Keratinocyte (primary cell): ENCODE measurements around the gene MPO. TPM values are rescaled to one million over a fixed set of nuclear protein-coding genes. Genes with fewer than 3 reads are reported as not detected.

ENCODE experiments used
- DNase-seq: peaks from one replicate; pipeline ENCODE4 v3.0.0-alpha.2; 2011; ENCODE audit warnings: low read depth, missing footprints, low spot score
- FAIRE-seq: peaks from 2 replicates; lab custom pipeline; 2011; peaks lifted over from hg19 to GRCh38; lab: Jason Lieb, UNC
- H2AFZ ChIP-seq: 2 replicates; pipeline ENCODE4 v1.6.0; 2012; ENCODE audit warnings: low read length, control low read depth, inconsistent platforms; ENCODE audit not compliant: control insufficient read depth
- H3K27ac ChIP-seq: 2 replicates; pipeline ENCODE4 v1.5.1; 2011; ENCODE audit warnings: low read length; ENCODE audit not compliant: control insufficient read depth, insufficient read depth
- H3K27me3 ChIP-seq: 3 replicates; pipeline ENCODE4 v1.6.0; 2011; ENCODE audit warnings: low read length; ENCODE audit not compliant: control insufficient read depth, insufficient read depth; ENCODE audit errors: extremely low read depth
- H3K36me3 ChIP-seq, 2 experiments: 2 replicates in 1 of 2; 3 replicates in 1 of 2; pipeline ENCODE4 v1.5.1; 2011; ENCODE audit warnings: low read length in 2 of 2, mild to moderate bottlenecking in 1 of 2; ENCODE audit not compliant: control insufficient read depth in 2 of 2, insufficient read depth in 2 of 2; ENCODE audit errors: extremely low read depth in 1 of 2
- H3K4me1 ChIP-seq: 3 replicates; pipeline ENCODE4 v1.5.1; 2011; ENCODE audit warnings: low read length; ENCODE audit not compliant: control insufficient read depth, insufficient read depth; ENCODE audit errors: extremely low read depth
- H3K4me2 ChIP-seq: 3 replicates; pipeline ENCODE4 v1.6.0; 2011; ENCODE audit warnings: low read depth, low read length; ENCODE audit not compliant: control insufficient read depth, insufficient read depth; ENCODE audit errors: extremely low read depth
- H3K4me3 ChIP-seq, 3 experiments: fragments of 200-600 bp in 1 of 3; sonication (generic) in 1 of 3; 2 replicates in 2 of 3; 3 replicates in 1 of 3; pipeline ENCODE4 v1.5.1; 2011 to 2016; ENCODE audit warnings: low read length in 3 of 3, mild to moderate bottlenecking in 3 of 3, control low read depth in 2 of 3, inconsistent platforms in 1 of 3, low read depth in 1 of 3, mixed read lengths in 1 of 3, mixed run types in 1 of 3, moderate library complexity in 1 of 3; ENCODE audit not compliant: control insufficient read depth in 2 of 3, insufficient read depth in 2 of 3; ENCODE audit errors: extremely low read depth in 1 of 3
- H3K79me2 ChIP-seq: 2 replicates; pipeline ENCODE4 v1.6.0; 2012; ENCODE audit warnings: low read length; ENCODE audit not compliant: control insufficient read depth, insufficient read depth
- H3K9ac ChIP-seq: 3 replicates; pipeline ENCODE4 v1.6.0; 2011; ENCODE audit warnings: low read length; ENCODE audit not compliant: control insufficient read depth, insufficient read depth; ENCODE audit errors: extremely low read depth
- H3K9me1 ChIP-seq: 3 replicates; pipeline ENCODE4 v1.6.0; 2011; ENCODE audit warnings: low read length; ENCODE audit not compliant: control insufficient read depth, insufficient read depth; ENCODE audit errors: extremely low read depth
- H3K9me3 ChIP-seq: 2 replicates; pipeline ENCODE4 v1.5.1; 2012; ENCODE audit warnings: low read depth, low read length; ENCODE audit not compliant: control insufficient read depth
- H4K20me1 ChIP-seq: 3 replicates; pipeline ENCODE4 v1.6.0; 2011; ENCODE audit warnings: low read length; ENCODE audit not compliant: control insufficient read depth, insufficient read depth; ENCODE audit errors: extremely low read depth
- CTCF ChIP-seq, 3 experiments: IDR thresholded peaks in 1 of 3; conservative IDR thresholded peaks in 1 of 3; optimal IDR thresholded peaks in 1 of 3; 2 replicates in 2 of 3; 3 replicates in 1 of 3; pipeline versions ENCODE3 to v1.5.1; 2011; ENCODE audit warnings: low read length in 3 of 3, mild to moderate bottlenecking in 3 of 3, moderate library complexity in 2 of 3, control low read depth in 1 of 3, inconsistent platforms in 1 of 3; ENCODE audit not compliant: insufficient read depth in 2 of 3; ENCODE audit errors: extremely low read depth in 1 of 3
- EZH2 ChIP-seq: IDR thresholded peaks from one replicate; pipeline ENCODE4 v1.6.1; 2012; ENCODE audit warnings: inconsistent platforms, mild to moderate bottlenecking, low read length, moderate library complexity
- dilution Hi-C: fragments of 300-500 bp; cut with MboI; formaldehyde crosslinking; loops from one replicate; pipeline ENCODE4 v1.7.0; 2020; ENCODE audit warnings: low sequenced_read_pairs; ENCODE audit not compliant: extremely low pct_ligation_motif_present
- polyA plus RNA-seq, 5 experiments: library from polyadenylated mRNA; depleted of rRNA in 3 of 5; stranded (reverse) in 3 of 5; stranded (forward) in 1 of 5; unstranded in 1 of 5; fragments of >200 nt; gene quantifications; 1 replicate in 1 of 5; 2 replicates in 3 of 5; 3 replicates in 1 of 5; pipeline versions ENCODE4 v1.2.1 to v1.2.3, GENCODE V29; 2011 to 2012; ENCODE audit warnings: missing spikeins in 2 of 5, low read depth in 1 of 5, low replicate concordance in 1 of 5

The MPO gene
- polyA plus RNA-seq, 1 donor (not counting 4 experiments of a cell fraction or from before 2014, with no cell fraction given) = not detected

GRCh38 chr17:58263773-58264172 is 17.0 kb downstream of the MPO start:
- no peak overlapping the region for H3K4me2 ChIP-seq
- no peak for FAIRE-seq
- dilution Hi-C loops = no loop called here
- H3K9me3 ChIP-seq = no peaks in the 10 kb centered on the region
- H3K9ac ChIP-seq = no peak overlapping the region
- no peak overlapping the region for H2AFZ ChIP-seq
- no peaks in the 10 kb centered on the region for H3K36me3 ChIP-seq
- no peak for TF ChIP-seq EZH2
- TF ChIP-seq CTCF (optimal IDR thresholded peaks at IDR 0.05 in 1 of 3, IDR thresholded peaks at IDR 0.05 in 1 of 3, conservative IDR thresholded peaks at IDR 0.05 in 1 of 3; ENCODE audit: extremely low read depth in 1 of 3, insufficient read depth in 2 of 3, low read length in 3 of 3) = no peak
- no peaks in the 10 kb centered on the region for H3K4me1 ChIP-seq
- no peaks in the 10 kb centered on the region for H3K79me2 ChIP-seq
- H3K9me1 ChIP-seq = no peaks in the 10 kb centered on the region
- no peak overlapping the region for H3K27ac ChIP-seq
- no peak for DNase-seq
- peaks cover 19% of the 10 kb centered on the region for H3K27me3 ChIP-seq
- no peak overlapping the region for H3K4me3 ChIP-seq
- no peaks in the 10 kb centered on the region for H4K20me1 ChIP-seq

- DNase-seq (no peak), FAIRE-seq (no peak)
- no peak overlapping the region for H2AFZ ChIP-seq
- H3K36me3 ChIP-seq = no peaks in the 10 kb centered on the region
- H3K4me3 ChIP-seq = no peak overlapping the region
- no peaks in the 10 kb centered on the region for H3K9me1 ChIP-seq
- no peak overlapping the region for H3K9ac ChIP-seq
- H3K4me1 ChIP-seq = no peaks in the 10 kb centered on the region
- peaks cover 19% of the 10 kb centered on the region for H3K27me3 ChIP-seq
- H3K79me2 ChIP-seq = no peaks in the 10 kb centered on the region
- H4K20me1 ChIP-seq = no peaks in the 10 kb centered on the region
- TF ChIP-seq EZH2 = no peak
- TF ChIP-seq CTCF (optimal IDR thresholded peaks at IDR 0.05 in 1 of 3, IDR thresholded peaks at IDR 0.05 in 1 of 3, conservative IDR thresholded peaks at IDR 0.05 in 1 of 3; ENCODE audit: extremely low read depth in 1 of 3, insufficient read depth in 2 of 3, low read length in 3 of 3) = no peak
- no peak overlapping the region for H3K4me2 ChIP-seq
- H3K27ac ChIP-seq = no peak overlapping the region
- dilution Hi-C loops = no loop called here
- H3K9me3 ChIP-seq = no peaks in the 10 kb centered on the region
Measured at GRCh38 chr17:58262149-58262548, 18.6 kb downstream of the MPO start.
